ENCODE results near the gene ASPSCR1. TPM values are rescaled to one million over a fixed set of nuclear protein-coding genes. Genes with fewer than 3 reads are reported as not detected.

ASPSCR1 gene
- total and polyA plus RNA-seq, 2 of the 13 experiments (the other 11 are each of a cell fraction or from before 2014, with no cell fraction given), result 274 to 314 TPM

DNA sequence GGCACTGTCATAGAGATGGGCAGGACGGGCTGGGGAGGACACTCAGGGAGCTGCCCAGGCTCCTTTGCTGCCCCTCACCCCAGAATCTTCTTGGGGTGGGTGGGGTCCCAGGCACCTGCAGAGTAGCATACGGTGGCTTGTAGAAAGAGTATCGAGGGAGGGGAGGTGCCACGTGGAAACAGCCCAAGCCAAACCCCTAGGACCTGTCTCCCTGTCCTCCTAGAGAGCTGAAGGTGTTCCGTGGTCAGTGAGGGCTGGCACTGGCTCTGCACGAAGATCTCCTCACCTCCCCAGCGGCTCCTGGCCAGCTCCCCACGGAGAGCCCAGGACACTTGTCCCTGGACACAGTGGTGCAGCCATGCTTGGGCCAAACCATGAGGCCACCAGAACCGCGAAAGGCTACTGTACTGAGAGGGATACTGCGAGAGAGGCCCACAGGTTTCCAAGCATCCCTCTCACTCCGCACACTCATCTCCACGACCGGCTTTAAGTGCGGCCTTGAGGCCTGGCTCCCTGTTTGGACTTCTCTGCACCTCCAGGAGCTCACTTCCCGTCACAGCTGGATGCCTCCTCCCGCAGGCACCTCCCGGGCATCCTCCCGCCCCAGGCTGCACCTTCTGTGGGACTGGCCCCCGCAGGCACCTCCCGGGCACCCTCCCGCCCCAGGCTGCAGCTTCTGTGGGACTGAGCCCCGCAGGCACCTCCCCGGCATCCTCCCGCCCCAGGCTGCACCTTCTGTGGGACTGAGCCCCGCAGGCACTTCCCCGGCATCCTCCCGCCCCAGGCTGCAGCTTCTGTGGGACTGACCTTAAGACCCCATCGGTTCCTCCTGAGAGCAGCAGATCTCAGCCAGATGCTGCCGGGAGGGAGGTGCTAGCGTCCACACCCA lies 47.9 kb upstream of the ASPSCR1 start (continued):
- TF ChIP-seq, protein P1, sequence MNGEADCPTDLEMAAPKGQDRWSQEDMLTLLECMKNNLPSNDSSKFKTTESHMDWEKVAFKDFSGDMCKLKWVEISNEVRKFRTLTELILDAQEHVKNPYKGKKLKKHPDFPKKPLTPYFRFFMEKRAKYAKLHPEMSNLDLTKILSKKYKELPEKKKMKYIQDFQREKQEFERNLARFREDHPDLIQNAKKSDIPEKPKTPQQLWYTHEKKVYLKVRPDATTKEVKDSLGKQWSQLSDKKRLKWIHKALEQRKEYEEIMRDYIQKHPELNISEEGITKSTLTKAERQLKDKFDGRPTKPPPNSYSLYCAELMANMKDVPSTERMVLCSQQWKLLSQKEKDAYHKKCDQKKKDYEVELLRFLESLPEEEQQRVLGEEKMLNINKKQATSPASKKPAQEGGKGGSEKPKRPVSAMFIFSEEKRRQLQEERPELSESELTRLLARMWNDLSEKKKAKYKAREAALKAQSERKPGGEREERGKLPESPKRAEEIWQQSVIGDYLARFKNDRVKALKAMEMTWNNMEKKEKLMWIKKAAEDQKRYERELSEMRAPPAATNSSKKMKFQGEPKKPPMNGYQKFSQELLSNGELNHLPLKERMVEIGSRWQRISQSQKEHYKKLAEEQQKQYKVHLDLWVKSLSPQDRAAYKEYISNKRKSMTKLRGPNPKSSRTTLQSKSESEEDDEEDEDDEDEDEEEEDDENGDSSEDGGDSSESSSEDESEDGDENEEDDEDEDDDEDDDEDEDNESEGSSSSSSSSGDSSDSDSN (CRISPR knock-in tag; IDR thresholded peaks at IDR 0.05), result no peak
- TF ChIP-seq TCF12 (IDR thresholded peaks at IDR 0.05), result no peak
- no peak for TF ChIP-seq TCF12 (CRISPR knock-in tag; IDR thresholded peaks at IDR 0.05)
- TF ChIP-seq ZNF431 (CRISPR knock-in tag; IDR thresholded peaks at IDR 0.05; ENCODE audit: borderline replicate concordance, low read depth), result no peak
- no peak for TF ChIP-seq PHF5A (CRISPR knock-in tag; IDR thresholded peaks at IDR 0.05; ENCODE audit: low read depth, unreplicated experiment)
- no peak for TF ChIP-seq ZNF333 (CRISPR knock-in tag; IDR thresholded peaks at IDR 0.05; ENCODE audit: borderline replicate concordance)
- TF ChIP-seq, protein P2, sequence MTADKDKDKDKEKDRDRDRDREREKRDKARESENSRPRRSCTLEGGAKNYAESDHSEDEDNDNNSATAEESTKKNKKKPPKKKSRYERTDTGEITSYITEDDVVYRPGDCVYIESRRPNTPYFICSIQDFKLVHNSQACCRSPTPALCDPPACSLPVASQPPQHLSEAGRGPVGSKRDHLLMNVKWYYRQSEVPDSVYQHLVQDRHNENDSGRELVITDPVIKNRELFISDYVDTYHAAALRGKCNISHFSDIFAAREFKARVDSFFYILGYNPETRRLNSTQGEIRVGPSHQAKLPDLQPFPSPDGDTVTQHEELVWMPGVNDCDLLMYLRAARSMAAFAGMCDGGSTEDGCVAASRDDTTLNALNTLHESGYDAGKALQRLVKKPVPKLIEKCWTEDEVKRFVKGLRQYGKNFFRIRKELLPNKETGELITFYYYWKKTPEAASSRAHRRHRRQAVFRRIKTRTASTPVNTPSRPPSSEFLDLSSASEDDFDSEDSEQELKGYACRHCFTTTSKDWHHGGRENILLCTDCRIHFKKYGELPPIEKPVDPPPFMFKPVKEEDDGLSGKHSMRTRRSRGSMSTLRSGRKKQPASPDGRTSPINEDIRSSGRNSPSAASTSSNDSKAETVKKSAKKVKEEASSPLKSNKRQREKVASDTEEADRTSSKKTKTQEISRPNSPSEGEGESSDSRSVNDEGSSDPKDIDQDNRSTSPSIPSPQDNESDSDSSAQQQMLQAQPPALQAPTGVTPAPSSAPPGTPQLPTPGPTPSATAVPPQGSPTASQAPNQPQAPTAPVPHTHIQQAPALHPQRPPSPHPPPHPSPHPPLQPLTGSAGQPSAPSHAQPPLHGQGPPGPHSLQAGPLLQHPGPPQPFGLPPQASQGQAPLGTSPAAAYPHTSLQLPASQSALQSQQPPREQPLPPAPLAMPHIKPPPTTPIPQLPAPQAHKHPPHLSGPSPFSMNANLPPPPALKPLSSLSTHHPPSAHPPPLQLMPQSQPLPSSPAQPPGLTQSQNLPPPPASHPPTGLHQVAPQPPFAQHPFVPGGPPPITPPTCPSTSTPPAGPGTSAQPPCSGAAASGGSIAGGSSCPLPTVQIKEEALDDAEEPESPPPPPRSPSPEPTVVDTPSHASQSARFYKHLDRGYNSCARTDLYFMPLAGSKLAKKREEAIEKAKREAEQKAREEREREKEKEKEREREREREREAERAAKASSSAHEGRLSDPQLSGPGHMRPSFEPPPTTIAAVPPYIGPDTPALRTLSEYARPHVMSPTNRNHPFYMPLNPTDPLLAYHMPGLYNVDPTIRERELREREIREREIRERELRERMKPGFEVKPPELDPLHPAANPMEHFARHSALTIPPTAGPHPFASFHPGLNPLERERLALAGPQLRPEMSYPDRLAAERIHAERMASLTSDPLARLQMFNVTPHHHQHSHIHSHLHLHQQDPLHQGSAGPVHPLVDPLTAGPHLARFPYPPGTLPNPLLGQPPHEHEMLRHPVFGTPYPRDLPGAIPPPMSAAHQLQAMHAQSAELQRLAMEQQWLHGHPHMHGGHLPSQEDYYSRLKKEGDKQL (CRISPR knock-in tag; IDR thresholded peaks at IDR 0.05; ENCODE audit: low read depth), result no peak
- TF ChIP-seq ZNF563 (CRISPR knock-in tag; IDR thresholded peaks at IDR 0.05), result no peak; the same call in 1 of the 2 replicates
- TF ChIP-seq RBFOX2 (IDR thresholded peaks at IDR 0.05; ENCODE audit: low read depth, low read length), result peak; percentile 24; the same call in 1 of the 2 replicates
- no peak for TF ChIP-seq RFXAP (CRISPR knock-in tag; IDR thresholded peaks at IDR 0.05; ENCODE audit: borderline replicate concordance)
- TF ChIP-seq, protein P3, sequence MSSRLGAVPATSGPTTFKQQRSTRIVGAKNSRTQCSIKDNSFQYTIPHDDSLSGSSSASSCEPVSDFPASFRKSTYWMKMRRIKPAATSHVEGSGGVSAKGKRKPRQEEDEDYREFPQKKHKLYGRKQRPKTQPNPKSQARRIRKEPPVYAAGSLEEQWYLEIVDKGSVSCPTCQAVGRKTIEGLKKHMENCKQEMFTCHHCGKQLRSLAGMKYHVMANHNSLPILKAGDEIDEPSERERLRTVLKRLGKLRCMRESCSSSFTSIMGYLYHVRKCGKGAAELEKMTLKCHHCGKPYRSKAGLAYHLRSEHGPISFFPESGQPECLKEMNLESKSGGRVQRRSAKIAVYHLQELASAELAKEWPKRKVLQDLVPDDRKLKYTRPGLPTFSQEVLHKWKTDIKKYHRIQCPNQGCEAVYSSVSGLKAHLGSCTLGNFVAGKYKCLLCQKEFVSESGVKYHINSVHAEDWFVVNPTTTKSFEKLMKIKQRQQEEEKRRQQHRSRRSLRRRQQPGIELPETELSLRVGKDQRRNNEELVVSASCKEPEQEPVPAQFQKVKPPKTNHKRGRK (CRISPR knock-in tag; IDR thresholded peaks at IDR 0.05), result no peak
- TF ChIP-seq MED13 (CRISPR knock-in tag; IDR thresholded peaks at IDR 0.05), result no peak
- TF ChIP-seq, protein P4, sequence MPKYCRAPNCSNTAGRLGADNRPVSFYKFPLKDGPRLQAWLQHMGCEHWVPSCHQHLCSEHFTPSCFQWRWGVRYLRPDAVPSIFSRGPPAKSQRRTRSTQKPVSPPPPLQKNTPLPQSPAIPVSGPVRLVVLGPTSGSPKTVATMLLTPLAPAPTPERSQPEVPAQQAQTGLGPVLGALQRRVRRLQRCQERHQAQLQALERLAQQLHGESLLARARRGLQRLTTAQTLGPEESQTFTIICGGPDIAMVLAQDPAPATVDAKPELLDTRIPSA (CRISPR knock-in tag; IDR thresholded peaks at IDR 0.05; ENCODE audit: borderline replicate concordance), result no peak
- no peak for TF ChIP-seq FOXP1 (IDR thresholded peaks at IDR 0.05)
- TF ChIP-seq FOXP1 (CRISPR knock-in tag; IDR thresholded peaks at IDR 0.05), result no peak
- no peak for TF ChIP-seq RNF2 (conservative IDR thresholded peaks at IDR 0.05; ENCODE audit: low read depth)
- TF ChIP-seq ATF1 (CRISPR knock-in tag; IDR thresholded peaks at IDR 0.05), result no peak
- TF ChIP-seq SP4 (CRISPR knock-in tag; IDR thresholded peaks at IDR 0.05), result 0 out of 2 replicates have a peak, but pooled peaks have one; percentile 42
- no peak for TF ChIP-seq MYNN (CRISPR knock-in tag; IDR thresholded peaks at IDR 0.05; ENCODE audit: low read depth)
- TF ChIP-seq NR2F6 (IDR thresholded peaks at IDR 0.05), result no peak
- no peak for TF ChIP-seq NR2F6 (CRISPR knock-in tag; IDR thresholded peaks at IDR 0.05)
